Measurements from ENCODE around the gene GNAQ. TPM values are rescaled to one million over a fixed set of nuclear protein-coding genes. Genes with fewer than 3 reads are reported as not detected.

GNAQ gene
- total and polyA plus RNA-seq, 12 donors = 5.4 to 19.8 (median 13.2) TPM

- Histone ChIP-seq H3K27me3 (no peaks in the 10 kb centered on the region), H3K4me1 (peaks cover 0 to 85% (median 49%) of the 10 kb centered on the region in 9 donors), H3K9me3 (no peaks in the 10 kb centered on the region), H3K27ac (peak overlapping the region in 2 of 10 donors; percentile 10 to 28), H3K36me3 (no peaks in the 10 kb centered on the region), H3K4me3 (no peak overlapping the region)
- no peak for TF ChIP-seq CTCF (IDR thresholded peaks at IDR 0.05)
- intact Hi-C loops (cut with DNase I) = loop anchor here in 3 of 10 donors (5.0 to 10.0 kb wide), 3 partner anchors 49 to 572 kb away; no protein-coding TSS in a partner anchor
- WGBS, 2 donors = 81 to 82% methylated on average over 1 of the region's 1 CpG
- ATAC-seq (no peak), DNase-seq (no peak)
Observed at GRCh38 chr9:78026416-78026815, 5.2 kb downstream of the GNAQ start.

- TF ChIP-seq CTCF (IDR thresholded peaks at IDR 0.05) = no peak
- Histone ChIP-seq H3K4me3 (no peak overlapping the region), H3K27me3 (no peaks in the 10 kb centered on the region), H3K27ac (peak overlapping the region in 2 of 10 donors; percentile 22 to 28), H3K36me3 (no peaks in the 10 kb centered on the region), H3K4me1 (peaks cover 2 to 97% (median 62%) of the 10 kb centered on the region in 9 donors), H3K9me3 (no peaks in the 10 kb centered on the region)
- ATAC-seq = no peak
- intact Hi-C loops (cut with DNase I) = loop anchor here in 3 of 10 donors (5.0 to 10.0 kb wide), 3 partner anchors 48 to 570 kb away; no protein-coding TSS in a partner anchor
- DNase-seq = no peak
- 74 to 84% methylated on average over 7 of the region's 7 CpGs for WGBS, 2 donors
Observed at GRCh38 chr9:78025186-78025585, 6.4 kb downstream of the GNAQ start.

DNA sequence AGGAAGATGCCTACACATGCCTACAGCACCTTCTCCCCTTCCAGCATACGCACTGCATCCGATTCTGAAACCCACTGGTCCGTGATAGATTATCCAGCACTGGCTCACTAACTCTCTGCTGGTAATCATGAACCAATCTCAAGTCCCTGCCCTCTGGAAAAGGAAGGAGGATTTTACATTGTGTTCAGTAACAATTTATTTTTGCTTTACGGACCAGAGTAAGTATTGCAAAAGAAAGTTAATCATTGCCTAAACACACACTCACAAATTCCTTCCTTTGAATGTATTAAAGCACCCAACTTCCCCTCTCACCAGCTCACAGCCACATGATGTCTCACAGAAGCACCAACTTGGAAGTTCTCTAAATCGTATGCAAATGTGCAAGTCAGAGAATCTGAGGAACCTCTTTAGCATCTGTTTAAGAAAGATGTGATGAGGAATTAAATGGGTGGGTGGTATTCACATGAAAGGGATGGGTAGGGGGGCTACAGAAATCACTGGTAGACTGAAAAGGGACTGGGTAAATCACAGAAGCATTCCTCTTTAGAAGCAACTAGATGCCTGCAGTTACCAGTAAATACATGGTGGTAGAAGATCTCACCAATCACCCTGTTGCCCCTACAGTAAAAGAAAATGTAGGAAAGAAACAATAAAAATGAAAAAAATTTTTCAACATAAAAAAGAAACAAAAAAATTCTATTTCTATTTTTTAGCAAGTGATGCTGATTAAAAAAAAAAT is 8.4 kb downstream of the GNAQ start:
- TF ChIP-seq CTCF (IDR thresholded peaks at IDR 0.05) = no peak
- Histone ChIP-seq H3K36me3 (no peaks in the 10 kb centered on the region), H3K27me3 (no peaks in the 10 kb centered on the region), H3K27ac (peak overlapping the region in 6 of 10 donors; percentile 47 to 76 (median 70)), H3K9me3 (no peaks in the 10 kb centered on the region), H3K4me3 (peak overlapping the region in 4 of 10 donors; percentile 3 to 34 (median 14)), H3K4me1 (peaks cover 2 to 90% (median 61%) of the 10 kb centered on the region in 9 donors)
- ATAC-seq = peak in 6 of 8 donors; percentile 43 to 74 (median 56)
- no peak for DNase-seq
- intact Hi-C loops (cut with DNase I) = loop anchor here in 2 of 10 donors (10.0 kb wide), 2 partner anchors 78 to 568 kb away; no protein-coding TSS in a partner anchor
- WGBS, 2 donors = 58% methylated on average over 5 of the region's 5 CpGs

GRCh38 chr9:78021697-78022096 is 9.9 kb downstream of the GNAQ start:
- Histone ChIP-seq H3K4me3 (peak overlapping the region in 8 of 10 donors; percentile 3 to 30 (median 20)), H3K4me1 (peaks cover 2 to 88% (median 52%) of the 10 kb centered on the region in 9 donors), H3K27ac (peak overlapping the region in 9 of 10 donors; percentile 24 to 76 (median 68)), H3K36me3 (no peaks in the 10 kb centered on the region), H3K27me3 (no peaks in the 10 kb centered on the region), H3K9me3 (no peaks in the 10 kb centered on the region)
- ATAC-seq (peak; percentile 67 to 88 (median 84)), DNase-seq (peak in 1 of 2 donors; percentile 33)
- 37 to 48% methylated on average over 8 of the region's 8 CpGs for WGBS, 2 donors
- TF ChIP-seq CTCF (IDR thresholded peaks at IDR 0.05) = peak in 7 of 9 donors; percentile 6 to 50 (median 26)
- intact Hi-C loops (cut with DNase I) = loop anchor here in 2 of 10 donors (10.0 kb wide), 2 partner anchors 77 to 567 kb away; no protein-coding TSS in a partner anchor
